Effector memory CD8-positive, alpha-beta T cell (primary cell): ENCODE data around the gene TTLL13.
A peak's percentile ranks its signal among the peaks of the same experiment; 100 is the strongest.

Experiments
- ATAC-seq: fragments of 150-1000 bp; cut with Tn5 transposase; replicated peaks from 2 replicates; pipeline ENCODE4 v1.10.0; 2021; ENCODE audit warnings: mild to moderate bottlenecking, moderate library complexity
- DNase-seq, 3 experiments: peaks; one replicate each; pipeline ENCODE4 v3.0.0; 2021
- H3K27ac Mint-ChIP-seq, 2 donors: one replicate each; pipeline ENCODE4 v1.8.0; 2022; ENCODE audit warnings: mild to moderate bottlenecking in 2 of 2, mixed read lengths in 2 of 2, moderate library complexity in 2 of 2
- H3K27me3 Mint-ChIP-seq, 2 donors: one replicate each; pipeline ENCODE4 v1.8.0; 2022; ENCODE audit warnings: mixed read lengths in 2 of 2
- H3K36me3 Mint-ChIP-seq: one replicate; pipeline ENCODE4 v1.8.0; 2022; ENCODE audit warnings: mild to moderate bottlenecking, moderate library complexity, mixed read lengths; ENCODE audit not compliant: insufficient read depth
- H3K4me1 Mint-ChIP-seq, 2 donors: one replicate each; pipeline ENCODE4 v1.8.0; 2022; ENCODE audit warnings: low read depth in 2 of 2, mixed read lengths in 2 of 2
- H3K4me3 Mint-ChIP-seq, 2 donors: one replicate each; pipeline ENCODE4 v1.8.0; 2022; ENCODE audit warnings: mild to moderate bottlenecking in 2 of 2, mixed read lengths in 2 of 2, moderate library complexity in 2 of 2
- H3K9me3 Mint-ChIP-seq, 2 donors: one replicate each; pipeline ENCODE4 v1.8.0; 2022; ENCODE audit warnings: mixed read lengths in 2 of 2

TTLL13 gene

DNA sequence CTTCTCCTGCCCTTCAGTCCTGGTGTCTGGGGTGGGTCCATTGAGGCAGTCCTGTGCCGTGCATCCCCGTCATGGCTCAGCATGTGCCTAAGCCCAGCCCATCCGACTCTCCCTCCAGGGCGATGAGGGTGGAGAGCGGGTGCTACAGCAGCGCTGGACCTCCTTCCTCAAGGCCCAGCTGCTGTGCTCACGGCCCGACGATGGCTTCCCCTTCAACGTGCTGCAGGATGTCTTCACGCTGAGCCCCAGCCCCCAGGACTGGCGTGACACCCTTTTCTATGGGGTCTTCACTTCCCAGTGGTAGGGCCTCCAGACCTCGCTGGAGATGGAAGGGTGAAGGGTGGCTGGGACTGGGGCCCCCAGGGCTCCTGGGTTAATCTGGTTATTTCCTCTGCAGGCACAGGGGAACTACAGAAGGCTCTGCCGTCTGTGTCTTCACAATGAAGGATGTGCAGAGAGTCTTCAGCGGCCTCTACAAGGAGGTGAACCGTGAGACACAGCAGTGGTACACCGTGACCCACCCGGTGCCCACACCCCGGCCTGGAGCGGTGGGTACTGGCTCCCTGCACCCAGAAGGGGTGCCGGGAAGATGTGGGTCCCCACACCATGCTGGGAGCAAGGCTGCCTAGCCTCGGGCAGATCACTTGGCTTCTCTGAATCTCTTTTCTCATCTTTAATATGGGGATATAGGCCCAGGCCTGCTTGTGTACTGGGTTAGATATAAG, 25.8 kb upstream of the TTLL13 start:
- DNase-seq: no peak
- Mint-ChIP-seq H3K4me1 (peaks cover 3 to 10% of the 10 kb centered on the region in 2 donors), H3K4me3 (no peak overlapping the region), H3K27ac (no peak overlapping the region), H3K36me3 (peaks cover 32% of the 10 kb centered on the region), H3K9me3 (no peaks in the 10 kb centered on the region), H3K27me3 (no peaks in the 10 kb centered on the region)
- no peak for ATAC-seq

DNA sequence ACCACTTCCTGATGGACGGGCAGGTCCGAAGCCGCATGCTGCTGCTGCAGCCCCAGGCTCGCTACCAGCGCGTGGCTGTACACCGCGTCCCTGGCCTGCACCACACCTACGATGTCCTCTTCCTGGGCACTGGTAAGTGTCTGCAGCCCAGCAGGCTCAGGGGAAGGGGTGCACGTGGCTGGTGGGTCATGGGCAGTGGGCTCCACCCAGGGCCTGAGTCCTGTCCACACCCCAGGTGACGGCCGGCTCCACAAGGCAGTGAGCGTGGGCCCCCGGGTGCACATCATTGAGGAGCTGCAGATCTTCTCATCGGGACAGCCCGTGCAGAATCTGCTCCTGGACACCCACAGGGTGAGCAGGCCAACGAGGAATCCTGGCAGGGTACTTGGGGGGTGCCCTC, 24.3 kb upstream of the TTLL13 start:
- Mint-ChIP-seq H3K4me1 (peaks cover 9 to 10% of the 10 kb centered on the region in 2 donors), H3K4me3 (no peak overlapping the region), H3K27me3 (no peaks in the 10 kb centered on the region), H3K36me3 (peaks cover 46% of the 10 kb centered on the region), H3K9me3 (no peaks in the 10 kb centered on the region), H3K27ac (no peak overlapping the region)
- DNase-seq: no peak
- ATAC-seq: no peak

DNA sequence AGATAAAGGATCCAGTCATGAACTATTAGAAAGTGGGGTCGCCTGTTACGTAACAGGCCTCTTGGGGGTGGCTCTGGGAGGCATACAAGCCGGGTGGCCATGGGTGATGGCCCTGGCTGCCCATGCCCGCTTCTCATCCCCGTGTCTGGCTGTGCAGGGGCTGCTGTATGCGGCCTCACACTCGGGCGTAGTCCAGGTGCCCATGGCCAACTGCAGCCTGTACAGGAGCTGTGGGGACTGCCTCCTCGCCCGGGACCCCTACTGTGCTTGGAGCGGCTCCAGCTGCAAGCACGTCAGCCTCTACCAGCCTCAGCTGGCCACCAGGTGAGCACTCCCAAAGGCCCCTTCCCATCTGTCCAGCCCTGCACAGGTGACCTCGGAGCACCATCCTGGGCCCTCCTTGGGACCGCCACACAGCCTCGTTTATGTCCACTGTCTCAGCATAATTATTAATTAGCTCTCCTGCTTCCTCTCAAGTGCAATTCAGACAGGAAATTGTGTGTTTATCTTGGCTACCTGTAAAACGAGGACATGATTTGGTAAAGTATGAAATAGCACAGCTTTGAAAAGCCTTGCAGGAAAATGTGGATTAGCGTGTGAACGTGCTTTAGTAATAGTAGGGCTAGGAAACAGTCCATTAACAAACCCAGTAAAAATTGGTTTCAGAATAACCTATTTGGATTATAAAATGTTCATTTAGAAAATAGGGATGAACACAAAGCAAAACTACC, 23.7 kb upstream of the TTLL13 start:
- H3K4me1 Mint-ChIP-seq: peaks cover 16% of the 10 kb centered on the region in 2 donors
- ATAC-seq: no peak
- peaks cover 53% of the 10 kb centered on the region for H3K36me3 Mint-ChIP-seq
- no peak for DNase-seq
- H3K9me3 Mint-ChIP-seq: no peaks in the 10 kb centered on the region
- no peaks in the 10 kb centered on the region for H3K27me3 Mint-ChIP-seq
- H3K4me3 Mint-ChIP-seq: no peak overlapping the region
- H3K27ac Mint-ChIP-seq: no peak overlapping the region

DNA sequence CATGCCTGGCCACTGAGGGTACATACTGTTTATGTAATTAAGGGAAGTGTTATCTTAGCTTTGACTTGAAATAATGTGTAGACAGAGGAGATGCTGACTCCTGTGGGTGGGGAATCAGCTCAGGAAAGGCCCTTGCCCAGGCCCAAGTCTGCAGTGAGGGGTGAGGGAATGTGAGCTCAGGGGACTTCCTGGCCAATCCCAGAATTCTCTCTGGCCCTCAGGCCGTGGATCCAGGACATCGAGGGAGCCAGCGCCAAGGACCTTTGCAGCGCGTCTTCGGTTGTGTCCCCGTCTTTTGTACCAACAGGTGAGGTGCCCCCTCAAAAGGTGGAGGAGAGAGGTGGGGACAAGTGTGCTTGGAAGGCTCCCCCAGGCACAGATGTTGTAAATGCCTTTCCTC, 22.0 kb upstream of the TTLL13 start:
- DNase-seq (no peak), ATAC-seq (no peak)
- no peak overlapping the region for H3K27ac Mint-ChIP-seq
- no peaks in the 10 kb centered on the region for H3K9me3 Mint-ChIP-seq
- peaks cover 68% of the 10 kb centered on the region for H3K36me3 Mint-ChIP-seq
- H3K4me3 Mint-ChIP-seq: no peak overlapping the region
- no peaks in the 10 kb centered on the region for H3K27me3 Mint-ChIP-seq
- H3K4me1 Mint-ChIP-seq: peaks cover 29 to 30% of the 10 kb centered on the region in 2 donors

DNA sequence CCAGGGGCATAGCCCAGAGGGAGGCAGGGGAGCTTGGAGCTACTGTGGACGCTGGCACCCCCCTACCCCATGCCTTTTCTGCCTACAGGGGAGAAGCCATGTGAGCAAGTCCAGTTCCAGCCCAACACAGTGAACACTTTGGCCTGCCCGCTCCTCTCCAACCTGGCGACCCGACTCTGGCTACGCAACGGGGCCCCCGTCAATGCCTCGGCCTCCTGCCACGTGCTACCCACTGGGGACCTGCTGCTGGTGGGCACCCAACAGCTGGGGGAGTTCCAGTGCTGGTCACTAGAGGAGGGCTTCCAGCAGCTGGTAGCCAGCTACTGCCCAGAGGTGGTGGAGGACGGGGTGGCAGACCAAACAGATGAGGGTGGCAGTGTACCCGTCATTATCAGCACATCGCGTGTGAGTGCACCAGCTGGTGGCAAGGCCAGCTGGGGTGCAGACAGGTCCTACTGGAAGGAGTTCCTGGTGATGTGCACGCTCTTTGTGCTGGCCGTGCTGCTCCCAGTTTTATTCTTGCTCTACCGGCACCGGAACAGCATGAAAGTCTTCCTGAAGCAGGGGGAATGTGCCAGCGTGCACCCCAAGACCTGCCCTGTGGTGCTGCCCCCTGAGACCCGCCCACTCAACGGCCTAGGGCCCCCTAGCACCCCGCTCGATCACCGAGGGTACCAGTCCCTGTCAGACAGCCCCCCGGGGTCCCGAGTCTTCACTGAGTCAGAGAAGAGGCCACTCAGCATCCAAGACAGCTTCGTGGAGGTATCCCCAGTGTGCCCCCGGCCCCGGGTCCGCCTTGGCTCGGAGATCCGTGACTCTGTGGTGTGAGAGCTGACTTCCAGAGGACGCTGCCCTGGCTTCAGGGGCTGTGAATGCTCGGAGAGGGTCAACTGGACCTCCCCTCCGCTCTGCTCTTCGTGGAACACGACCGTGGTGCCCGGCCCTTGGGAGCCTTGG, 21.3 kb upstream of the TTLL13 start:
- no peak for ATAC-seq
- Mint-ChIP-seq H3K36me3 (peaks cover 71% of the 10 kb centered on the region), H3K4me1 (peaks cover 34 to 37% of the 10 kb centered on the region in 2 donors), H3K27me3 (no peaks in the 10 kb centered on the region), H3K27ac (peak overlapping the region; percentile 97 to 98), H3K4me3 (no peak overlapping the region), H3K9me3 (no peaks in the 10 kb centered on the region)
- DNase-seq: no peak

DNA sequence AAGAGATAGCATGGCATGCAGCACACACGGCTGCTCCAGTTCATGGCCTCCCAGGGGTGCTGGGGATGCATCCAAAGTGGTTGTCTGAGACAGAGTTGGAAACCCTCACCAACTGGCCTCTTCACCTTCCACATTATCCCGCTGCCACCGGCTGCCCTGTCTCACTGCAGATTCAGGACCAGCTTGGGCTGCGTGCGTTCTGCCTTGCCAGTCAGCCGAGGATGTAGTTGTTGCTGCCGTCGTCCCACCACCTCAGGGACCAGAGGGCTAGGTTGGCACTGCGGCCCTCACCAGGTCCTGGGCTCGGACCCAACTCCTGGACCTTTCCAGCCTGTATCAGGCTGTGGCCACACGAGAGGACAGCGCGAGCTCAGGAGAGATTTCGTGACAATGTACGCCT, 20.4 kb upstream of the TTLL13 start:
- Mint-ChIP-seq H3K4me1 (peaks cover 34 to 37% of the 10 kb centered on the region in 2 donors), H3K27me3 (no peaks in the 10 kb centered on the region), H3K27ac (peak overlapping the region; percentile 97 to 98), H3K9me3 (no peaks in the 10 kb centered on the region), H3K4me3 (no peak overlapping the region), H3K36me3 (peaks cover 68% of the 10 kb centered on the region)
- no peak for ATAC-seq
- no peak for DNase-seq

DNA sequence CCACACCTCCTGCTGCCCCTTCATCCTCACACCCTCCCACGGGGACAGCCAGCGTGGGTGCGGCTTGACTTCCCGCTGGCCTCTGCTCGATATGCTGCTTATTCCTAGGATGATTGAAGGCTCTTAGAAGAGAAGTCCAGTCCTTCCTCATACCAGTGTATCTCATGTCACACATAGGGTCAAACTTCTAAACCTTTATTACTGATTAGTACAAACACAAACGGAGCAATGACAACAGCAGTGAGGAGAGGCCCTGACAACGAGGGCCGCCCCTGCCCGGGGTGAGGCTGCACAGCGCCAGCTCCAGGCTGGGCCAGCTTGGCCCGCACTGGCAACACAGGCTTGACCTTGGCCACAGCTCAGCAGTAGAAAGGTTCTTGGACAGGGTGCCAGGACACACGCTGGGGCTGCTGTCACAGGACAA, 19.3 kb upstream of the TTLL13 start:
- Mint-ChIP-seq H3K27me3 (no peaks in the 10 kb centered on the region), H3K4me1 (peaks cover 40 to 44% of the 10 kb centered on the region in 2 donors), H3K36me3 (peaks cover 69% of the 10 kb centered on the region), H3K27ac (peak overlapping the region; percentile 97 to 98), H3K9me3 (no peaks in the 10 kb centered on the region), H3K4me3 (peak overlapping the region; percentile 82 to 85)
- ATAC-seq (no peak), DNase-seq (no peak)

DNA sequence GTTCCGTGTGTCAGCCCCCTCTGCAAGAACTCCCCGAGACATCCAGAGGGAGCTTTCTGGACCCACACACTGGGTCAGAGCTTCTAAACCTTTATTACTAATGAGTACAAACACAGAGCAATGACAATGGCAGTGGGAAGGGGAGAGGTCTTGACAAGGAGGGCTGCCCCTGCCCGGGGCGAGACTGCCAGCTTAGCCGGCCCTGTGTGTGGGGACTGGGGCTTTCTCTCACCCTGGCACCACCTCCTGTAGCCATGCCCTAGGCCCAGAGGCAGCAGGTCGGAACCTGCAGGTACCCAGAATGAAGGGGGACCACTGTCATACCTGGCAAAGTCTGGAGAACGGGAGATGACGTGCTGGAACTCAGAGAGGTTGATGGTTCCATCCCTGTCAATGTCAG, 18.7 kb upstream of the TTLL13 start:
- DNase-seq (no peak), ATAC-seq (no peak)
- Mint-ChIP-seq H3K4me3 (peak overlapping the region; percentile 82 to 85), H3K4me1 (peaks cover 41 to 45% of the 10 kb centered on the region in 2 donors), H3K27ac (peak overlapping the region; percentile 97 to 98), H3K36me3 (peaks cover 70% of the 10 kb centered on the region), H3K27me3 (no peaks in the 10 kb centered on the region), H3K9me3 (no peaks in the 10 kb centered on the region)

DNA sequence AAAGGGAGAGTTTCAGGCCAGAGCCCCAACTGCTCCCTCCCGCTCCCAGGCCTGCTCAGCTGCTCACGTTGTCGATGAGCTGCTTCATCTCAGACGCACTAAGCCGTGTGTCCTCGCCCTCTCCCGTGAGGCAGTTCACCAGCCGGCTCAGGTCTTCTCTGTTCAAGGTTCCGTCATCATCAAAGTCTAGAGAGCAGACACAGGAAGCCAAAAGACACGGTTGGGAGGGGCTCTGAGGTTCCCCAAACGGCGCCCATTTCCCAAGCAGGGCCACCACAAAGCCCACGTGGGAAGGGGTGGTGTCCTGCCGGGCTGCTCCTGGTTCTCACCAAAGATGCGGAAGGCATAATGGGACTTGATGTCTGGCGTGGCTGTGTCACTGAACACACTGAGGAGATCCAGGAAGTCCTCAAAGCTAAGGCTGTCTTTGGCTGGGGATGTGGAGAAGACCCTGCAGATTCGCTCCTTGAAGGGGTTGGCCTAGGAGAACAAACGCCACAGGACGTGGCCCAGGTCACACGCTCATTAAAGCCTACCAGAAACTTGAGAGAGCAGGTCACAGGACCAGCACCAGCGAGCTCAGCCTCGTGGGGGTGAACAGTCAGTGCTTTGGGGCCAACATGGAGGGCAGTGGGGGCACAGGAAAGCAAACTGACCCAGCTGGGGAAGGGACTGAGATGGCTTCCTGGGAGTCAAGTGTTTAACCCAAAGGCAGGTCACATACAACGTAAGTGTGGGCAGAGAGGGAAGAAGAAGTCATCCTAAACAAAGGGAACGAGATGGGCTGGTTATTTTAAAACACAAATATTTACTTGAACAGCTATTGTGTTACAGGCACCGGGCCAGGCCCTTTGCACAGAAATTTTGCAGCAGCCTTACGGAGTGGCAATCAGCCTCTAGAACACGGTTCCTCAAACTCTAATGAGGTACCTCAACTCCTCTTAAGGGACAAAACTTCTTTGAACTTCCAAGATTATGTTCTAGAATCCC, 18.0 kb upstream of the TTLL13 start:
- peaks cover 45% of the 10 kb centered on the region in 2 donors for H3K4me1 Mint-ChIP-seq
- H3K9me3 Mint-ChIP-seq: no peaks in the 10 kb centered on the region
- ATAC-seq: peak; percentile 69
- no peaks in the 10 kb centered on the region for H3K27me3 Mint-ChIP-seq
- peak; percentile 80 to 83 (median 80) for DNase-seq
- peaks cover 76% of the 10 kb centered on the region for H3K36me3 Mint-ChIP-seq
- peak overlapping the region; percentile 97 to 98 for H3K27ac Mint-ChIP-seq
- peak overlapping the region; percentile 82 to 85 for H3K4me3 Mint-ChIP-seq

DNA sequence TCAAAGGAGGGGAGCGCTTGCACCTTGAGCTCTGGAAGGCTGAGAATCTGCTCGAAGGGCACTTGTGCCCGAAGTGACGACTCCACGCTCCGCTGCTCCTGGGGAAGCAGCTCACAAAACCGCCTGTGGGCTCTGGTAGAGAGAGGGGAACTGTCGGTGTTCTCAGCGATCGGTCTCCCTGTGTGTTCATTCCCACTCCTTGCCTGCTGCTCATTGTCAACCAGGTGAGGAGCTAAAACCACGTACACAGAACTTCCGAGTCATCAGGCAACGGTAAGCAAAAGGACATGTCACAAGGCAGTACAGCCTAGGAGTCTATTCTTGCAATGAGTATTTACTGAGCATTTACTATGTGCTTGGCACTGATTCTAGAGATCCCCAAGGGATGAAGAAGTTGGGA, 17.2 kb upstream of the TTLL13 start:
- H3K36me3 Mint-ChIP-seq: peaks cover 82% of the 10 kb centered on the region
- H3K9me3 Mint-ChIP-seq: no peaks in the 10 kb centered on the region
- H3K4me1 Mint-ChIP-seq: peaks cover 45% of the 10 kb centered on the region in 2 donors
- ATAC-seq (no peak), DNase-seq (peak in 1 of 3 experiments; percentile 5)
- peak overlapping the region; percentile 82 to 85 for H3K4me3 Mint-ChIP-seq
- H3K27me3 Mint-ChIP-seq: no peaks in the 10 kb centered on the region
- peak overlapping the region; percentile 97 to 98 for H3K27ac Mint-ChIP-seq

DNA sequence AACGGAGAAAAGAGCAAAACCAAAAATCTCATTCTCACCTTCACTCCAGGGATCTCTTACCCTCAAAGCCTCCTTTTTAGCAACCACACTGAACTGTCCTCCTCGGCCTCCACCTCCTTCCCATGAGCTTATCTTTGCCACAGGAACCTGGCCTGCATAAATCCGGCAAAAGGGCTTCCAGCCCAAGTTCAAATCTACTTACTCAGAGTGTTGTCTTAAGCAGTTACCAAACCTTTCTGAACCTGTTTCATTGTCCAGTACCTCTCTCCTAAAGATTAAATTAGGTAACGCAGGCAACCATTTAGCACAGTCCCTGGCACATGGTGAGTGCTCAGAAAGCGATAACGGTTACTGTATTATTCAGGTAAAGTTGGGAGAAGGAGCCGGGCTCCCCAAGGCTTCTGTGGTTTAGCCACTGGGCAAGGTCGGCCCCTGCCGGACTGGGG, 16.4 kb upstream of the TTLL13 start:
- H3K36me3 Mint-ChIP-seq: peaks cover 81% of the 10 kb centered on the region
- DNase-seq: no peak
- no peak for ATAC-seq
- peaks cover 45% of the 10 kb centered on the region in 2 donors for H3K4me1 Mint-ChIP-seq
- no peaks in the 10 kb centered on the region for H3K9me3 Mint-ChIP-seq
- peak overlapping the region; percentile 82 to 85 for H3K4me3 Mint-ChIP-seq
- peak overlapping the region; percentile 97 to 98 for H3K27ac Mint-ChIP-seq
- H3K27me3 Mint-ChIP-seq: no peaks in the 10 kb centered on the region

DNA sequence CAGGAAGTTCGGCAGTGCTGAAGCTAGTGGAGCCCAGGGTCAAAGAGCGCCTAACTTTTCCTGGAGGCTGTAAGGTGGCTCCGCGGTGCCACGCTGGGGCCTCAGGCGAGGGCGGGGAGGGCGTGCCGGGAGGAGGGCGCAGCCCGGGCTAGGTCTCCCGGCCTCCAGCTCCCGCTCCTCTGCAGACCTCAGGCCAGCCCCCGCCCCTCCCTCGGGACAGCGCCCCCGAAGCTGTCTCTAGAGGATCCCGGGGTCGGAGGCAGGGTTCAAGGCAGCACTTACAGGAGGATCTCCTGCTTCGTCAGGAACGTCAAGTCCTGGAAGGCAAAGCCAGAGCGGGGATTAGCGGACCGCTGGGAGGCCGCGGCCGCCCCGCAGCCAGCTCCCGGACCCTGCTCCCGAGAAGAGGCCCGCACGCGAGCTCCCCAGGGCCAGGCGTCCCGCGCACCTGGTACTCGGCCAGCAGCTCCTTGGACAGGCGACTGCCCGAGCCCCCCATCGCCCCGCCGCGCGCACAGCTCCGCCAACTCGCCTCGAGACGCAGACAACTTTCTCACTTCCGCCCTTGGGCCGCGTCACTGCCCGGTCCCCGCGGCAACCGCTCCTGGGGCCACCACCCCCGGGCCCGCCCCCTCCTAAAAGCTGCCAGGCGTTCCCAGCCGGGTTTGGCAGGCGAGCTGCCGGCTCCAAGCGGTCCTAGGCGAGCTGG, 15.8 kb upstream of the TTLL13 start, which contains the start of gene CIB1:
Gene CIB1, minus strand, starts transcription at position 555 of the 709 bp plus-strand sequence. Its CDS starts 56 bp downstream, at position 499.
- no peaks in the 10 kb centered on the region for H3K9me3 Mint-ChIP-seq
- no peaks in the 10 kb centered on the region for H3K27me3 Mint-ChIP-seq
- peaks cover 78% of the 10 kb centered on the region for H3K36me3 Mint-ChIP-seq
- peak within 1 kb of the TSS; percentile 97 to 98 for H3K27ac Mint-ChIP-seq
- H3K4me1 Mint-ChIP-seq: peaks cover 45% of the 10 kb centered on the region in 2 donors
- H3K4me3 Mint-ChIP-seq: peak within 1 kb of the TSS; percentile 82 to 85
- peak; percentile 94 to 96 (median 96) for DNase-seq
- peak; percentile 72 for ATAC-seq
